HG02840 (cell line): ENCODE results near the gene DDX1.

Source experiments
- ATAC-seq: cut with Tn5 transposase; IDR thresholded peaks from one replicate; pipeline ENCODE4 v1.9.1; 2021; ENCODE audit warnings: mild to moderate bottlenecking, moderate library complexity, moderate number of reproducible peaks; ENCODE audit not compliant: unreplicated experiment, low FRiP score

Gene DDX1

DNA sequence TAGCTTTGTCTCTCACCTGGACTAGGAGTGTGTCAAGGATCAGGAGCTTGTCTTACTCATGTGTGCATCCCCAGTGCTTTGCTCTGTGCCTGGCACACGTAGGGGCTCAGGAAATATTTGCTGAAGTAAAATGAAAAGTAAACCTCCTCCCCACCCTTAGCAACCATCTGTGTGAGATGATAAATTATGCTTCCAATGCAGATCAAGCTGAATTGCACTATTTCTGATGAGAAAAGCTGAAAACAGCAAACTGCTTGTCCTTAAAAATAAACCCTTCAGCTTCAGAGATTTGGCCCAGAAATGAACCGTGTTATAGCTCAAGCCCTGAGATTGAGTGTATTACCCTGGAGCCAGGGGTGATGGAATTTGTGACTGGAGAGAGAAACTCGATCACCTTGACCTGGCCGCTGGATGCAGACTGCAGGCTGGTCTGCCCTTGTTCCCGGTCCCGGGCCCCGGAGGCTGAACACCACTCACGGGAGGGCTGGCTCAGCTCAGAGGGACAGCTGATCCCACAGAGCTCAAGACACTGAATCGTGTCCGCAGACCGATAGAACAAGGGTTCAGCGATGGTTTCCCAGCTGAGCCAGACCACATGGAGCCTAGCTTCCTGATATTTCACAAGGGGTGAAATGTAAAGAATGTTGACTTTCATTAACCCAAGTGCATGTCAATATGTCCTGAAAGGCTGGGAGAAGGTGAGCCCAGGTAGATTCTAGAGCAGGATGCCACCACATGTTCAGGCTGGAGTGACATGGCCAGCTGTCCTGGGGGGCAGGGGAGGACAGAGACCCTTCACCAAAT, 50.5 kb downstream of the DDX1 start:
- ATAC-seq = no peak

DNA sequence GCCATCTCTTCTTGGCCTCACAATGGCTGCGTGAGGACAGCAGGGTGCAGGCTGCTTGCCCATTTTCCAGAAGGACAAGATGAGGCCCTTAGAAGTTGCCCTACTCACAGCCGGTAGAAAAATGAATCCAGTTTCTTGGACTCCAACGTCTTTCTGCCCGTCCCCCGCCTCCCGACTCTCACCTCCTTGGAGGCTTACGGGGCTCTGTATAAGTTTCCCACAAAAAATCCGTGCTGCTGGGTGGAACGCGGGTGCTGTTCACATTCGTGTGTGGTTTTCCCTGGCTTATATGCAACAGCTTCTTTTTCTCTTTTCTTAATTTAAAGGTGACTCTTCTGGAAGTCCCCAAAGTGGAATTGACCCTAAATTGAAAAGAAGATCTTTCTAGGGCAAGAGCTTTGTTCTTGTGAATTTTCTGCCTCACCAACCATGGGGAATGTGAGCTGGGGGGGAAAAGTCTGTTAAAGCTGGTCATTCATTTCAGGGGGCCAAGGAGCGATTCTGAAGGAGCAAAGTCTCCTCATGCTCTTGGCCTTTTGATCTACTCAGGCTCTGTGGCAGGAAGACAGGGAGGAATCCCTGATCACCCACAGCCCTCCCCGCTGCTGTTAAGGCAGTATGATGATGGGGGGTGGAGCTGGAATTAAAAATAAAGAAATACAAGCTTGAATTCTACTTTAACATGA, 51.3 kb downstream of the DDX1 start:
- no peak for ATAC-seq

DNA sequence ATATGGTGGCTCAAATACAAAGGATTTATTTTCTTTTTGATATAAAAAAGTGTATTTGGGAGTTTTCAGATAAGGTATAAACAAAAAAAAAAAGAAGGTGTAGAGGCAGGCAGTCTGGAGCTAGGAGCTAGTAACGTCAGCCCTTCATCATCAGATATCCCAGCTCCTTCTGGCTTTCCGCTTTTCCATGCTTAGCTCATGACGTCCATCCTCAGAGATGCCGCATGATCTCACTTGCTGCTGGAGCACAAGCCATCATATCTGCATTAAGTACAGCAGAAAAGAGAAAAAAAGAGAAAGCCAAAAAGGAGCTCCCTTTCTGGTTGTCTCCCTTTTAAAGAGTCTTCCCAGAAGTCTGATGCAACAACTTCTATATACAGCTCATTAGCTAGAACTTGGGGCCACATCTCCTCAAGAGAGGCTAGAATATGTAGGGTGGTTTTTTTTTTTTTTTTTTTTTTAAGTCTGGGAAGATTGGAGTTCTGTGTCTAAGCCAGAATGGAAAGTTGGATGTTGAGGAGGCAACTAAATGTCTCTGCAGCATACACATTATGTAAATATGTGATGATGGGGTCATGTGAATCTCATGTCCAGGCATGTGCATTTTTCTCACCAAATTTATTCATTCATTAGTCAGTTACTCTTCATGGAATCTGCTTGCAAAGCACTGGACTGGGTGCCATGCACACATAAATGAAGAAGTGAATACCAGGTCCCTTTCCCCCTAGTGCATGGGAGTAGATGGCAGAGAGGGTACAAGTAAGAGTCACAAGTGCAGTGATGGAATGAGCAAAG, 52.3 kb downstream of the DDX1 start:
- no peak for ATAC-seq

DNA sequence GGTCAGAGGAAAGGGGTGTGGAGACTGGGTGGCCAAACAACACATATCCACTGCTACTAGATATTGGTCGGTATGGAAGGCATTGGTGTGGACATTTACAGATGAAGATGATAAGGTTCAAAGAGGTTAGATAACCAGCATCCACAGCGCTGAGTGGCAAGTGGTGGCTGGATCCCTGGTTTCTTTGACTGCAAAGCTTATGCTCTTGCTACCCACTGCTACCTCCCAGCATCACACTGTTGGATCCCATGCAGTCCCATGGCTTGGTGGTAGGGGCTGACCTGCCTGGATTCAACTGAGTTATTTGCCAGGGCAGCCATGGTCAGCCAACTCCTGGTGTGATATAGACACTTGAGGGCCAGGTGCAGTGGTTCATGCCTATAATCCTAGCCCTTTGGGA, 53.6 kb downstream of the DDX1 start:
- no peak for ATAC-seq

DNA sequence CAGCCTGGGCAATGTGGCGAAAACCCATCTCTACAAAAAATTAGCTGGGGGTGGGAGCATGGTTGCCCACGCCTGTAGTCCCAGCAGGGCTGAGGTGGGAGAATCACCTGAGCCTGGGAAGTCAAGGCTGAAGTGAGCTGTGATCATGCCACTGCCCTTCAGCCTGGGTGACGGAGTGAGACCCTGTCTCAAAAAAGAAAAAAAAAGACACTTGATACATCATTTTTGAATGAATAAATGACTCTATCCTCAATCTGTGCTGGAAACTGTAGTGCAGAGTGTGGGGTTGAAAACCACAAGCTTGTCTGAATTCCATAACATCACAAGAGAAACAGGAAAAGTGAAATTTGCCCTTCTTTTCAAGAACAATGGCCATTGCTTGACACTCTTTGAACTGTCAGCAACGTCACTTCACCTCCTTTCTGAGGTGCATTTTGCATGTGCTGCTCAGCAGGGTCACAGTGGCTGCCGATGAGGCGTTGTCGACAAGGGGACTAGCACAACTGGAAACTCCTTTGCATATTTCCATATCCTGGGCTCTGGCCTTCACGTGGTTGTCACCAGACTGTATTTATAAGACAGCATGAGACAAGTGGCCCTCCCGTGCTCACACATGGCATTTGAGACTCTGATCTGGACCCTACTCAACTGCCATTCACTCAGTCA, 54.2 kb downstream of the DDX1 start:
- ATAC-seq = no peak

DNA sequence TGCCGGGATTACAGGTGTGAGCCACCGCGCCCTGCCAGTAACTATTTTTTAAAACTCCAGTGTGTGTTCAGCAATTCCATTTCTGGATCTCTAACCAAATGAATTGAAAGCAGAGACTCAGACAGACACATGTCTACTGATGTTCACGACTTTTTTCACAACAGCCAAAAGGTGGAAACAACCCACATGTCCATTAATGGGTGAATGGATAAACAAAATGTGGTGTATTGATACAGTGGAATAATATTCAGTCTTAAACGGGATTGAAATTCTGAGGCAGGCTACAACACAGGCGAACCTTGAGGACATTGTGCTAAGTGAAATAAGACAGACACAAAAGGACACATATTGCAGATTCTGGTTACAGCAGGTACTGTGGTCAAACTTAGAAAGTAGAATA, 55.0 kb downstream of the DDX1 start:
- ATAC-seq = no peak

DNA sequence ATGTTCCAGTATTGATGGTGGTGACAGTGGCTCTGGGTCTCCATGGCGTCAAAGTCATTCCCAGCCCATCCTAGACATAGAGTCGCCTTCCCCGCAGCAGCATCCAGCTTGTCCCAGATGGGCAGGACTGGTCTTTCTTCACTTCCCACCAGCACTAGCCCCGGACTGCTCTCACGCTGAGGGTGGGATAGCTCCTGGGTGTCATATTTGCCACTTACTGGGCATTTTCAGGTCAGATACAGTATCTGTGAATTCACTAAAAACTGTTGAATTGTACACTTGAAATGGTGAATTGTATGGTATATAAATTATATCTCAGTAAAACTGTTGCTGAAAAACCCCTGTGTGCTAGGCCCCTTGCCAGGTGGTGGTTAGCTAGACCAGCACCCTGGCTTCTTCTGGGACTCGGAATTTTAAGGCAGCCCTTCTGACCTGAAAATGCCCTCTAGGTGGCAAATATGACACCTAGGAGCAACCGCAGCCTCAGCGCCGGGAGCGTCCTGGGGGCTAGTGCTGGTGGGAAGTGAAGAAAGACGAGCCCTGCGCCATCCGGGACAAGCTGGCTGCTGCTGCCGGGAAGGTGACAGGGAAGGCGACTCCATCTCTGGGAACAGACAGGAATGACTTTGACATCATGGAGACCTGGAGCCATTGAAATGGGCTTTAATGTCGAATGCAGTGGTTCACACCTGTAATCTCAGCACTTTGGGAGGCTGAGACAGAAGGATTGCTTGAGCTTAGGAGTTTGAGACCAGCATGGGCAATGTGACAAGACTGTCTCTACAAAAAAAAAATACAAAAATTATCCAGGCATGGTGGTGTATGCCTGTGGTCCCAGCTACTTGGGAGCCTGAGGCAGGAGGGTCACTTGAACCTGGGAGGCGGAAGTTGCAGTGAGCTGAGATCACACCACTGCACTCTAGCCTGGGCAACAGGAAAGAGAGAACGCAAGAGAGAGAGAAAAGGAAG, 56.2 kb downstream of the DDX1 start:
- no peak for ATAC-seq

DNA sequence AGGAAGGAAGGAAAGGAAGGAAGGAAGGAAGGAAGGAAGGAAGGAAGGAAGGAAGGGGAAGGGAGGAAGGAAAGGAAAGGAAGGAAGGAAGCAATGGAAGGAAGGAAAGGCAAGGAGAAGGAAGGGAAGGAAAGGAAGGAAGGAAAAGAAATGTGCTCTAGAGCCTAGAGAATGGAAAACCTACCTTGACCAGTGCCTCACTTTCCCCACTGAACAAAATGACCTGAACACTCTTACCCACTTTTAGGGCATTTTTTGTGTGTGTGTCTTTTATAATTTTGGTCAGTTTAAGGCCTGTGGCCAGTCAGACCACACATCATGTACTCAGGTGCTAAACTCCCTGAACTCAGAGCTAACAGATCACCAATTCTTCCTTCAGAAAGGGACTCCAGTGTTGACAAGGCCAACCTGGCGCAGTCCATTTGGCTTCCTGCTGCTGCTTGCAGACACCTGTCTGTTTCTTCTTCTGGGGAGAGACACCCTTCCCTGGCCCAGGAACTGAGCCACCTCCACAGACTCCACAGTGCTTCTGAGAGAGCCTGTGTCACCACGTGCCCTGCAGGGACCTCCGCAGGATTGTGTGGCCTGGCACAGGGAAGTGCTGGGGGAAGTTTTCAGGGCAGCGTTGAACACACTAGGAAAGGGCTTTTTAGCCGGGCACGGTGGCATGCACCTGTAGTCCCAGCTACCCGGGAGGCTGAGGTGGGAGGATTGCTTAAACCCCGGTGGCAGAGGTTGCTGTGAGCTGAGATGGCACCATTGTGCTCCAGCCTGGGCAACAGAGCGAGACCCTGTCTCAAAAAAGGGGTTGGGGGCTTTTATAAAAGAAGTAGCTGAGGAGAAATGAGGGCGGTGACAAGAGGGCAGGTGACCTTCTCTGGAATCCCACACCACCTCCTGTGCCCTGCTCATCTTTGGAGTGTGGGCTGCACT, 57.2 kb downstream of the DDX1 start:
- no peak for ATAC-seq

DNA sequence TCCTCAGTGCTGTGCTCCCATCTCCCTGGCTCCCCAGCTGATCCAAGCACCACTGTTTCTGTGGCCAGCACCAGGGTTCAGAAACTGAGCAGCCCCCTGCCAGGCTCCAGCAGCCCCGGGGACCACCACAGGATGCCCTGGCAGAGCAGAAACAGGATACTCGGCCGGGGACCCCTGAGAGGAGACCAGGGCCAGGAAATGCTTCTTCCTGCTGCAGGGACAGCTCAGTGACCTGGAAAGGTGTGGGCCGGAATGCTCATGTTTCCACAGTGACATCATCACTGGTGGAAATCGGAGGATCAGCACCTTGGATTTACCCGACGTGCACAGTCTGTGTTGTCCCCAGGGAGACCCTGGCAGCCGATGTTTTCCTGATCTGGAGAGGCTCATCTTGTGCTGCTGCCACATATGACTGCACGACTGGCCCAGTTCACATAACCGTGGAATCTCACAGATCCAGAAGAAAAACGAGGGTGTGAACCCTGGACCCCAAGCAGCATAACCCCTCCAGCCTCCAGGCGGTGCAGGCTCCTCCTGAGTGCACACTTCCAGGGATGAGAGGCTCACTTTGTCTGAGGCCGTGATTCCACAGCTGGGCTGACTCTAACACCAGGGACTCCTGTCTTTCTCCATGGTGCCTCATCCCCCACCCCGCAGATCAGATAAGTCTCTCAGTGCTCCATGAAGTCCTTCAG, 58.0 kb downstream of the DDX1 start:
- no peak for ATAC-seq

DNA sequence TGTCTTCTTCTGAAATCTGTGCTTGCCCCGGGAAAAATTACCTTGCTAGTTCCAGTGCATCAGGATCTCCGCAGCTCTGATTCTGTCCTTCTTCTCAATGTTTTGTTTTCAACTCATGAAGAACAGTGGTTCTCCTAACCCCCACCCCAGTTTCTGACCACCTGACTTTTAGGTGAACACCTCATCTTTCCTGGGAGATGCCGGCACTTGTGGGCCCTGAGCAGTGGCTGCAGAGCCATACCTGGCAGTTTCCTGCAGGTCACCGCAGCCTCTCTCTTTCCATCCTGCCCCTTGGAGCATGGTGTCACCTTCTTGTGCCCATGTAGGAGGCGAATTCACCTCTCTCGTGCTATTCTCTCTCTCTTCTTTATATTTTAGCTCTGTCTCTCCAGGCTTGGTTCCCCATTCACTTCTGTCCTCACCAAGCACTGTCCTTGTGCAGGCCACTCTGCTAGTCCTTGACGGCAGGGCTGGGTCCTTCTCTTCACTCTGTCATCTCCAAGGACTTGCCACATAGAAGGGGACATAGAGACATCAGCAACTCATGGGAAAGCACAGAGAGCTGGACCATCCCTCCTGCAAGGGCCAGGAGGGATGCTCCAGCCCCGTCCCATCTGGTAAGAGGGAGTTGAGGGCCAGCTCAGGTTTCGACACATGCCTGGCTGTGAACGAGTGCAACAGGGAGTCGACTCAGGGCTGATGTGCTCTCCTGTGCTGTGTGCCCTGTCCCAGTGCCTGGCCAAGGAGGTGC, 59.1 kb downstream of the DDX1 start:
- no peak for ATAC-seq

DNA sequence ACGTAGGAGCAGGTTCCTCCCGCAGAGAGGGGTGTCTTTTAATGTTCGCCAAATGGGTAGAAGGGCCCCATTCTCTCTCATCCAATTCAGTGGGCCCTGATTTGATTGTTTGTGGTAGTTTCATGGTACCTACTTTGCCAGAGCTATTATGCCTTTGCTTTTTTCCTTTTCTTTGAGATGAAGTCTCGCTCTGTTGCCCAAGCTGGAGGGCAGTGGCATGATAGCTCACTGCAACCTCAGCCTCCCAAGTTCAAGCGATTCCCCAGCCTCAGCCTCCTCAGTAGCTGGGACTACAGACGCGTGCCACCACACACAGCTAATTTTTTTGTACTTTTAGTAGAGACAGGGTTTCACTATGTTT, 59.7 kb downstream of the DDX1 start:
- no peak for ATAC-seq

DNA sequence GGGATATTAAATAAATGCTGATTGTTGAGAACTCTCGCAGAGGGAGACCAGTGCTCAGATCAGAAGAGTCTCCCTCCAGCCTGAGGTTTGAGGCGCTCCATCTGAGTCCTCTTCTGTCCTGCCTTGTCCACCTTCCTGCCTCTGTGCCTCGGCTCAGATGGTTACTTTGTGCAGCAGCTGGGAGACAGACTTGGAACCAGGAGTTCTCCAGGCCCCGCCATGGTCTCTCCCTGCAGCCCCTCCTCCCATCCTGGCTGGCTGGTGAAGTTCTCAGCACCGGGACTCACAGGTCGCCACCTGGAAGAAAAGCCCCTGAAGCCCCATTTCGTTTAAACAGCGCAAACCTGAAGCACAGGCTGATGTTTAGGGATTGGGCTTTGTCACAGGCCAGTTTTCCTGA, 60.6 kb downstream of the DDX1 start:
- ATAC-seq = no peak

DNA sequence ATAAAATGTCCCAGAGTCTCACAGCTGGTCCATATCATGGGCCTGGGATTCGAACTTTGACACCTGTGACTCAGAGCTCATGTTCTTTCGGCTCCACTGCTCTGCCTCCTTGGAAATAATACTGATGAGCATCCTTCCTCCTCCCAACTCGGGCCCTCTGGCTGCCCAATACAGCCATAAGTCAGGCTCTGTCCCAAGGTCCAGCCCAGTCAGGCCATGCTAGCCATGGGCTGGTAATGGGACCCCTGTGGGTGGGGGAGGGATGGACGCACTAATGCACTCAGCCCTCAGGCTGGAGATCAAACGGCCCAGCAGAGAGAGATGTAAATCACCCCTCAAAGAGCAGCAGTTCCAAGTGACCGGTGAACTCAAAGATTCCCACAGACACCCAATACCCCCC, 61.1 kb downstream of the DDX1 start:
- no peak for ATAC-seq

DNA sequence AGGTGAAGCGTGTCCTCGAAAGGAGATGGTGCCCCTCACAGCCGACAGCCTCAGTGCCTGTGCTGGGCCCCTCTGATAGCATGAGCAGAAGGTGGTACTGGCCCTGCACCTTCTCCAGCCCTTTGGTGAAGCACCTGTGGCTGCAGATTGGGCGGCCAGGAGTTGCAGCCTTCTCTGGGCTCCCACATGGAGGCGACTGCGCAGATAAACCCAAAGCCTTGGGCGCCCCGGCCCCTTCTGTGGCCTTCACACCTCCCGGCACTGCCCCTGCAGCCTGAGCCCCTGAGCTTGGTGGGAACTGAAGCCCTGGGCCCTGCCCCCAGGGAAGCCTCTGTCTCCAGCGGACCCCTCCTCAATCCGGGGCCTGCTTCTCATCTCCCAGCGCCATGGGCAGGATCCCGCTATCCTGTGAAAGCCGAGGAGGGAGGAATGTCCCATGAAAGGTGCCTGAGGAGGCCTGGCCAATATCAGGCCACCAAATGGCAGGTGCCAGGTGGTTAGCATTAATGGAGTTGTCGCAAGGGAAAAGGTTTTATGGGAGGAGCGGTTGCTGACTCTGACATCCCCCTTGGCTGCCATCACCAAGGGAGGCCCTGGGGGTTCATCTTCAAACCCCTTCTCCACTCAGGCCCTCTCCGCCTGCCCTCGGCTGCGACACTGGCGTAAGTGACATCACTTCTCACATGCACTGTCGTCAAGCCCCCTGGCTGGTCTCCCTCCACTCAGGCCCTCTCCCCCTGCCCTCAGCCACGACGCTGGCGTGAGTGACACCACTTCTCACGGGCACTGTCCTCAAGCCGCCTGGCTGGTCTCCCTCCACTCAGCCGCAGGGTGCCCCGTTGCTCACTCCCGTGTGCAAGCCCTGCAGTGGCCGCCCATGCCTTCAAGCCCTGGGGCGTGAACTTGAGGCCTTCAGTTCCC, 62.4 kb downstream of the DDX1 start:
- no peak for ATAC-seq

DNA sequence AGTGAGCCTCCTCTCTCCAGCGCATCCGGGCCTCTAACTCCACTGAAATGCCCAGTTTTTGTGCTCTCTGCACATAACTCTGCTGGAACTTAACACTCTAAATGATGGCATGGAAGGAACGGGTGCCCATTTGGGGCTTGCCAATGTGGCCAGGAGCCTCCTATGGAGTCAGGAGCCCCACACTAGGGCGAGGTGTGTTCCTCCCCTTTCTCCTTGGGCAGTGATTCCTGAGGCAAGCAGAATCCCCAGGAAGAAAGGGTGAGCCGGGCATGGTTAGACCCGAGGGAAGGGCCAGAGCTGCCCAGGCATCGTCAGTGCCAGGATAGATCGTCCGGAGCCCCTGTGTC, 63.0 kb downstream of the DDX1 start:
- no peak for ATAC-seq

DNA sequence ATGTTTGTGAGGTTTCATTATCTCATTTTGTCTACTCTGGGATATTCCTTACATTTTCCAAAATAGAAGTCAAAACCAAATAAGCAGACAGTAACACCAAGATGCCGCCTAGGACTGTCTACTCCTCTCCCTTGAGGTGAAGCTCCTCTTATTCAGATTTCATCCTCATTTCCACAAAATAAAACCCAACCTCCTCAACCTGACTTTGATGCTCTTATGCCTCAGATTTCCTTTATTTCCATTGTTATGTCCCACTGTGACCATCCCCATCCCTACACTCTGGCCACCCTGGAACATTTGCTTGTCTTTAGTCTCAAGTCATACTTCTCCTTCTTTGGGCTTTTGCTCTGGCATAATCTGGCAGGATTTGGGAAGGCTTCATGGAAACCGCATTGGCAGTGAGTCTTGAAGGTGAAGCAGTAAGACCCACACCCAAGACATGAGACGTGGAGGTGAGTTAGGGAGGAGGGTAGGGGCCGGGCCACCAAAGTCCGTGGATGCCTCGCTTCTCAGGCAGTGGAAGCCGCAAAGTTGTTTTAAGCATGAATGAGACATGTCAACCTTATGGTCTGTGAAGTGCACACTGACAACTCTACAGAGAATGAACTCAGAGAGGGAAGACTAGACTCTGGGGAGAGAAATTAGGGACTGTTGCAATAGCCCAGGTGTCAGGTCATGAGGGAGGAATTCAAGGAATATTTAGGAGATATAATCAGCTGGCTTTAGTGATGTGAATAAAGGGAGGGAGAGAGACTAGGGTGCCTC, 63.6 kb downstream of the DDX1 start:
- ATAC-seq = no peak
